KMS-11 (cell line): ENCODE results near the gene CENPV.

Source experiments
- H2AFZ ChIP-seq: fragments of 200-600 bp; sonication (generic); 2 replicates; pipeline ENCODE4 v1.6.1; 2016; ENCODE audit warnings: antibody characterized with exemption, mixed run types, low read depth
- H3K27ac ChIP-seq: fragments of 200-600 bp; sonication (generic); 2 replicates; pipeline ENCODE4 v1.6.1; 2016; ENCODE audit warnings: mild to moderate bottlenecking, mixed run types
- H3K27me3 ChIP-seq: fragments of 200-600 bp; sonication (generic); 2 replicates; pipeline ENCODE4 v1.6.1; 2017; ENCODE audit warnings: mild to moderate bottlenecking, low read depth, mixed run types, moderate library complexity; ENCODE audit not compliant: insufficient read depth
- H3K36me3 ChIP-seq: fragments of 200-600 bp; sonication (generic); 2 replicates; pipeline ENCODE4 v1.6.1; 2017; ENCODE audit warnings: mild to moderate bottlenecking, mixed run types; ENCODE audit not compliant: insufficient read depth
- H3K4me1 ChIP-seq: fragments of 200-600 bp; sonication (generic); 2 replicates; pipeline ENCODE4 v1.6.1; 2016; ENCODE audit warnings: mild to moderate bottlenecking, low read depth, mixed run types; ENCODE audit not compliant: poor library complexity, severe bottlenecking
- H3K4me2 ChIP-seq: fragments of 200-600 bp; sonication (generic); 2 replicates; pipeline ENCODE4 v1.7.0; 2016; ENCODE audit warnings: mild to moderate bottlenecking, mixed run types
- H3K4me3 ChIP-seq: fragments of 200-600 bp; sonication (generic); IDR thresholded peaks from 2 replicates; pipeline ENCODE4 v1.6.1; 2017; ENCODE audit warnings: low read depth, low read length, mixed read lengths; ENCODE audit not compliant: insufficient read depth
- H3K79me2 ChIP-seq: fragments of 200-600 bp; sonication (generic); 2 replicates; pipeline ENCODE4 v1.6.1; 2016; ENCODE audit warnings: low read depth, mixed run types; ENCODE audit not compliant: insufficient read depth
- H3K9ac ChIP-seq: fragments of 200-600 bp; sonication (generic); 2 replicates; pipeline ENCODE4 v1.6.1; 2016; ENCODE audit warnings: mild to moderate bottlenecking, mixed run types
- H4K20me1 ChIP-seq: fragments of 200-600 bp; sonication (generic); 2 replicates; pipeline ENCODE4 v1.6.1; 2016; ENCODE audit warnings: mild to moderate bottlenecking, mixed run types; ENCODE audit not compliant: insufficient read depth
- CTCF ChIP-seq: fragments of 200-600 bp; sonication (generic); conservative IDR thresholded peaks from 2 replicates; pipeline ENCODE4 v1.6.1; 2017; ENCODE audit warnings: low read depth, mild to moderate bottlenecking, antibody characterized with exemption, low read length, moderate library complexity, mixed read lengths

The CENPV gene

GRCh38 chr17:16329519-16330271, 23.6 kb downstream of the CENPV start:
- H4K20me1 ChIP-seq, result no peaks in the 10 kb centered on the region
- no peaks in the 10 kb centered on the region for H3K4me1 ChIP-seq
- no peaks in the 10 kb centered on the region for H3K36me3 ChIP-seq
- H2AFZ ChIP-seq, result no peak overlapping the region
- no peak overlapping the region for H3K4me3 ChIP-seq
- H3K79me2 ChIP-seq, result no peaks in the 10 kb centered on the region
- H3K9ac ChIP-seq, result no peak overlapping the region
- no peaks in the 10 kb centered on the region for H3K27me3 ChIP-seq
- no peak overlapping the region for H3K27ac ChIP-seq
- no peak overlapping the region for H3K4me2 ChIP-seq
- no peak for TF ChIP-seq CTCF

- Histone ChIP-seq H3K9ac (no peak overlapping the region), H3K4me1 (no peaks in the 10 kb centered on the region), H3K36me3 (no peaks in the 10 kb centered on the region), H3K27me3 (no peaks in the 10 kb centered on the region), H3K4me3 (no peak overlapping the region), H3K79me2 (no peaks in the 10 kb centered on the region), H4K20me1 (no peaks in the 10 kb centered on the region), H2AFZ (no peak overlapping the region), H3K4me2 (no peak overlapping the region), H3K27ac (no peak overlapping the region)
- no peak for TF ChIP-seq CTCF
These were observed 24.3 kb downstream of the CENPV start for GRCh38 chr17:16328997-16329396.

GRCh38 chr17:16327018-16327417, 26.3 kb downstream of the CENPV start:
- H3K36me3 ChIP-seq, result no peaks in the 10 kb centered on the region
- no peaks in the 10 kb centered on the region for H3K79me2 ChIP-seq
- H3K27me3 ChIP-seq, result no peaks in the 10 kb centered on the region
- no peaks in the 10 kb centered on the region for H3K4me1 ChIP-seq
- no peak overlapping the region for H3K4me3 ChIP-seq
- H4K20me1 ChIP-seq, result no peaks in the 10 kb centered on the region
- no peak overlapping the region for H3K4me2 ChIP-seq
- no peak for TF ChIP-seq CTCF
- no peak overlapping the region for H2AFZ ChIP-seq
- no peak overlapping the region for H3K9ac ChIP-seq
- no peak overlapping the region for H3K27ac ChIP-seq

GRCh38 chr17:16325964-16326363, 27.3 kb downstream of the CENPV start:
- H2AFZ ChIP-seq, result no peak overlapping the region
- no peaks in the 10 kb centered on the region for H3K4me1 ChIP-seq
- no peaks in the 10 kb centered on the region for H4K20me1 ChIP-seq
- H3K27ac ChIP-seq, result no peak overlapping the region
- no peak overlapping the region for H3K9ac ChIP-seq
- H3K27me3 ChIP-seq, result no peaks in the 10 kb centered on the region
- no peak overlapping the region for H3K4me2 ChIP-seq
- no peaks in the 10 kb centered on the region for H3K79me2 ChIP-seq
- no peak overlapping the region for H3K4me3 ChIP-seq
- no peak for TF ChIP-seq CTCF
- H3K36me3 ChIP-seq, result no peaks in the 10 kb centered on the region
